WTC11 (cell line): ENCODE results near the gene DNAAF6.

Experiments
- CREM ChIP-seq: sonication (generic); formaldehyde crosslinking; IDR thresholded peaks from 2 replicates; pipeline ENCODE4 v1.8.1; 2022; ENCODE audit warnings: mild to moderate bottlenecking, missing genetic modification reagents, moderate library complexity
- GABPB1 ChIP-seq: sonication (generic); formaldehyde crosslinking; IDR thresholded peaks from 2 replicates; pipeline ENCODE4 v1.8.1; 2023; ENCODE audit warnings: mild to moderate bottlenecking, missing genetic modification reagents
- MYBL2 ChIP-seq: sonication (generic); formaldehyde crosslinking; IDR thresholded peaks from 2 replicates; pipeline ENCODE4 v1.8.1; 2023; ENCODE audit warnings: mild to moderate bottlenecking, moderate library complexity, missing genetic modification reagents
- ZNF121 ChIP-seq: sonication (generic); formaldehyde crosslinking; IDR thresholded peaks from 2 replicates; pipeline ENCODE4 v1.8.0; 2023; ENCODE audit warnings: missing genetic modification reagents
- TF ChIP-seq, protein P1 (sequence below): fragments of 200-600 bp; IDR thresholded peaks from 2 replicates; pipeline ENCODE4 v1.8.0; 2022; ENCODE audit warnings: antibody characterized with exemption
- TF ChIP-seq, protein P2 (sequence below): sonication (generic); formaldehyde crosslinking; IDR thresholded peaks from 2 replicates; pipeline ENCODE4 v1.8.0; 2023; ENCODE audit warnings: missing genetic modification reagents

GRCh38 chrX:107290019-107290418 is 83.6 kb downstream of the DNAAF6 start:
- TF ChIP-seq, protein P1, sequence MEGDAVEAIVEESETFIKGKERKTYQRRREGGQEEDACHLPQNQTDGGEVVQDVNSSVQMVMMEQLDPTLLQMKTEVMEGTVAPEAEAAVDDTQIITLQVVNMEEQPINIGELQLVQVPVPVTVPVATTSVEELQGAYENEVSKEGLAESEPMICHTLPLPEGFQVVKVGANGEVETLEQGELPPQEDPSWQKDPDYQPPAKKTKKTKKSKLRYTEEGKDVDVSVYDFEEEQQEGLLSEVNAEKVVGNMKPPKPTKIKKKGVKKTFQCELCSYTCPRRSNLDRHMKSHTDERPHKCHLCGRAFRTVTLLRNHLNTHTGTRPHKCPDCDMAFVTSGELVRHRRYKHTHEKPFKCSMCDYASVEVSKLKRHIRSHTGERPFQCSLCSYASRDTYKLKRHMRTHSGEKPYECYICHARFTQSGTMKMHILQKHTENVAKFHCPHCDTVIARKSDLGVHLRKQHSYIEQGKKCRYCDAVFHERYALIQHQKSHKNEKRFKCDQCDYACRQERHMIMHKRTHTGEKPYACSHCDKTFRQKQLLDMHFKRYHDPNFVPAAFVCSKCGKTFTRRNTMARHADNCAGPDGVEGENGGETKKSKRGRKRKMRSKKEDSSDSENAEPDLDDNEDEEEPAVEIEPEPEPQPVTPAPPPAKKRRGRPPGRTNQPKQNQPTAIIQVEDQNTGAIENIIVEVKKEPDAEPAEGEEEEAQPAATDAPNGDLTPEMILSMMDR = no peak
- TF ChIP-seq GABPB1 (CRISPR knock-in tag) (no peak), MYBL2 (no peak), ZNF121 (CRISPR knock-in tag) (no peak), CREM (CRISPR knock-in tag) (no peak)
- TF ChIP-seq, protein P2, sequence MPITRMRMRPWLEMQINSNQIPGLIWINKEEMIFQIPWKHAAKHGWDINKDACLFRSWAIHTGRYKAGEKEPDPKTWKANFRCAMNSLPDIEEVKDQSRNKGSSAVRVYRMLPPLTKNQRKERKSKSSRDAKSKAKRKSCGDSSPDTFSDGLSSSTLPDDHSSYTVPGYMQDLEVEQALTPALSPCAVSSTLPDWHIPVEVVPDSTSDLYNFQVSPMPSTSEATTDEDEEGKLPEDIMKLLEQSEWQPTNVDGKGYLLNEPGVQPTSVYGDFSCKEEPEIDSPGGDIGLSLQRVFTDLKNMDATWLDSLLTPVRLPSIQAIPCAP = no peak
